GM12878 (cell line): ENCODE measurements around the gene ABCD3.

Source experiments
- CEBPB ChIP-seq, 2 experiments: fragments of 150-350 bp in 1 of 2; IDR thresholded peaks; 2 replicates each; pipeline ENCODE4 v1.6.1; 2012 to 2014; ENCODE audit warnings: low read depth in 2 of 2, low read length in 2 of 2, borderline replicate concordance in 1 of 2, inconsistent platforms in 1 of 2
- MTA2 ChIP-seq: fragments of 450-650 bp; IDR thresholded peaks from 2 replicates; pipeline ENCODE4 v1.6.1; 2016; ENCODE audit warnings: low read depth, mild to moderate bottlenecking, moderate library complexity
- MYC ChIP-seq: IDR thresholded peaks from 2 replicates; pipeline ENCODE4 v1.6.1; 2011; ENCODE audit warnings: mild to moderate bottlenecking, low read length, moderate library complexity, inconsistent platforms; ENCODE audit not compliant: insufficient read depth, insufficient replicate concordance, insufficient read length, severe bottlenecking
- POLR2A ChIP-seq: IDR thresholded peaks from 2 replicates; pipeline ENCODE4 v1.6.1; 2011; ENCODE audit warnings: low read depth, mild to moderate bottlenecking, low read length
- POLR2AphosphoS5 ChIP-seq: IDR thresholded peaks from 2 replicates; pipeline ENCODE4 v1.6.1; 2011; ENCODE audit warnings: mild to moderate bottlenecking, low read length, inconsistent platforms
- SUPT20H ChIP-seq: IDR thresholded peaks from 2 replicates; pipeline ENCODE4 v1.6.1; 2011; ENCODE audit warnings: low read depth, mild to moderate bottlenecking, low read length, moderate library complexity, borderline replicate concordance; ENCODE audit not compliant: control insufficient read depth

GRCh38 chr1:94522304-94522703, 104.1 kb downstream of the ABCD3 start:
- no peak for TF ChIP-seq MTA2
- TF ChIP-seq MYC = no peak
- no peak for TF ChIP-seq POLR2AphosphoS5
- no peak for TF ChIP-seq SUPT20H
- no peak for TF ChIP-seq POLR2A
- TF ChIP-seq CEBPB (IDR thresholded peaks at IDR 0.05; ENCODE audit: borderline replicate concordance in 1 of 2, low read depth in 2 of 2, low read length in 2 of 2) = no peak
